Esophagus squamous epithelium (tissue), 4 donors: ENCODE data around the gene ARL8B.

ENCODE experiments used
- CTCF ChIP-seq, 6 experiments: fragments of 450-650 bp in 4 of 6; fragments of 200-600 bp in 2 of 6; sonication (generic) in 2 of 6; IDR thresholded peaks; one replicate each; pipeline ENCODE4 v1.5.1; 2016 to 2019; ENCODE audit warnings: antibody characterized with exemption in 6 of 6, mild to moderate bottlenecking in 4 of 6, moderate library complexity in 4 of 6
- POLR2A ChIP-seq, 4 donors: fragments of 450-650 bp; IDR thresholded peaks; one replicate each; pipeline ENCODE4 v1.6.1; 2017; ENCODE audit warnings: antibody characterized with exemption in 4 of 4, mild to moderate bottlenecking in 4 of 4, moderate library complexity in 3 of 4

GRCh38 chr3:5220193-5220592 lies 98.1 kb downstream of the ARL8B start:
- TF ChIP-seq CTCF (IDR thresholded peaks at IDR 0.05) (no peak), POLR2A (IDR thresholded peaks at IDR 0.05) (no peak)
